IPS-NIHi7 (cell line): ENCODE measurements around the gene DOCK1.

Experiments
- DNase-seq: peaks from one replicate; pipeline ENCODE4 v3.0.0; 2012; ENCODE audit warnings: mixed read lengths; ENCODE audit errors: extremely low spot score

Gene DOCK1

GRCh38 chr10:127458016-127458810 lies 553.0 kb downstream of the DOCK1 start:
- no peak for DNase-seq

DNA sequence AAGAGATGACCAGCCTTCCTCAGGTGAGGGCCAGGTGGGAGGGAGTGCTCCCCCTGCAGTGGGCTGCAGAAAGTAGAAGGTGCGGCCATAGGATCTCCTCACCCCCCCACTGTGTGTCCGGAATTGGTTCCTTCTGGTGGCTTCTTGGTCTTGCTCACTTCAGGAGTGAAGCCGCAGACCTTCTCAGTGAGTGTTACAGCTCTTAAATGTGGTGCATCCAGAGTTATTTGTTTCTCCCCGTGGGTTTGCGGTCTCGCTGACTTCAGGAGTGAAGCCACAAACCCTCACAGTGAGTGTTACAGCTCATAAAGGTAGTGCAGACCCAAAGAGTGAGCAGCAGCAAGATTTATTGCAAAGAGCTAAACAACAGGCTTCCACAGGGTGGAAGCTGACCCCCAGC lies 553.6 kb downstream of the DOCK1 start:
- DNase-seq = no peak

GRCh38 chr10:127459918-127460317 lies 554.7 kb downstream of the DOCK1 start:
- no peak for DNase-seq

DNA sequence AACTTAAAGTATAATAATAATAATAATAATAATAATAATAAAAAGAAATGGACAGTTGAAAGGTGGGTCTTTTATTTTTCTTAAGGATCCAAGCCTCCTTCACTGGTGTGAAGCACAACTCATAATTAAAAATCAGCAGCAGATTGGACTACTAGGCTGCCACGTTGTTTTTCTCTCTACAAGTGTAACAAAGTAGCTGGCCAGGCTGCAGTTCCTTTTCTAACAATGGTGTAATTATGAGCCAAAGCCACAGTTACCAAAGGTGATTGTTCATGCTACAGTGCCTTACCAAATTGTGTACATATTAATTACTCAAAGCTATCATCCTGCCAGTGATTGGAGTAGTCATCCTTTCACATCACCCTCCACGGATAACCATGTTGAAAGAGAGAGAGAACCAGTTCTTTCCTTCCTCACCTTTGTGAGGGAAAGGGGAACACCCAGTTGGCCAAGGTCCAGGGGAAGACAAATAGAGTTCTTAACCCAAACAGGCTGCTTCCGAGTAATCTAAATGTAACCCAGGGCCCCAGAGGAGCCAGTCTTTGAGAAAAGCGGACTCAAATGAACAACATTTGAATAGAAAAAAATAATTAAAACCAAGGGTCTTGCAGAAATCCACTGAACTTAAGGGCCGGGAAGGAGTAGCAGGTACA lies 557.5 kb downstream of the DOCK1 start:
- no peak for DNase-seq

GRCh38 chr10:127463548-127463947 lies 558.3 kb downstream of the DOCK1 start:
- no peak for DNase-seq

GRCh38 chr10:127464561-127464960 lies 559.3 kb downstream of the DOCK1 start:
- DNase-seq = no peak

DNA sequence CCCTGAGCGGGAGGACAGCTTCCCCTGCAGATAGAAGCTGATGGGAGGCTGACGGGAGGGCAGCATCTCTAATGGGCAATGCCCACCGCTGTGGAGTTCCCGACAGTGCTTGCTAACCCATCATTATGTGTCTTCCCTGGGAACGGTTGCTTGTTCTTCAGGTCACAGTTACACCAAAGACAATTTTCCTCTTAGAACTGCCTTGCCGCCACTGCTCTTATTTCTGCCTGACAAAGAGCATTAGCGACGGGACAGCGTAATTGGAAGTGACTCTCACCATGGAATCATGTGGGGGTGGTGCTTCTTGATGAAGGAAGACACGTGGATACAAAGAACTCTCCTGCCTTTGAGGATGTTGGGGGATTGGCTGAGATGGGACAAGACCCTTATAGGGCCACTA lies 562.6 kb downstream of the DOCK1 start:
- DNase-seq = no peak

GRCh38 chr10:127468632-127469031 lies 563.4 kb downstream of the DOCK1 start:
- no peak for DNase-seq

GRCh38 chr10:127470911-127471310 lies 565.7 kb downstream of the DOCK1 start:
- DNase-seq = no peak

DNA sequence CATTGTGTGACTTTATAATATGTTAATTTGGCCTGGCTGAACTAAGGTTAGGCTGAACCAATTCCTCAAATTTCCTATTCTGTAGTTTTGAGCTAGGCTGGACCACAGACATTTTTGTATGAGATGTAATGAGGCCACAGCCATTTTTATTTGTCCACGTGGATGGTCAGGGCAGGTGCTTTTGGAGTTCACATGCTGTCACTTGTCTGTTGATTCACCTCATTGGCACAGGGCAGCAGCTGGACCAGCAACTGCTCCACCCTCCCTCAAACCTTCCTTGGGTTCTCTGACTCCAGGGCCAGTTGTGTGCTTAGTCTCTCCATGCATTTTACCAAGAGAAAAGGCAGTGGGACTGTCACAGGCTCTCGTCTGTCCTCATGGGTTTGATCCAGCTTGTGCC lies 567.7 kb downstream of the DOCK1 start:
- DNase-seq = no peak

DNA sequence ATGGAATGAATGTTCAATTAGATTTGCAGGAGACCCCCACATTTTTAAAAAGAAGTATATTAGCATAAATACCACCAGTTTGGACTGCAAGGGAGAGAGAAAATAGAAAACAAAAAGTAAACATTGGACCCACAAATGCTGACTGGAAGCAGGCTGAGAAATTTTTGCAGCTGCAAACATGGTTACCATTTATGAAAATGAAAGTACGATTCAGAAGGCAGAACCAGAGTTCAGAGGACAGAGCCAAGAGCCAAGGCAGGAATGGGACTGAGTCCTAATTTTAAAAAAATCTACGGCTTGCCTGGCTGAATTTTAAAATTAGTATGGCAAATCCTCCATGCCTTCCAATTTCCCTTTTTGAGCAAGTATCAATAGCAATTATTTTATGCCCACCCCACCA lies 569.3 kb downstream of the DOCK1 start:
- DNase-seq = no peak

DNA sequence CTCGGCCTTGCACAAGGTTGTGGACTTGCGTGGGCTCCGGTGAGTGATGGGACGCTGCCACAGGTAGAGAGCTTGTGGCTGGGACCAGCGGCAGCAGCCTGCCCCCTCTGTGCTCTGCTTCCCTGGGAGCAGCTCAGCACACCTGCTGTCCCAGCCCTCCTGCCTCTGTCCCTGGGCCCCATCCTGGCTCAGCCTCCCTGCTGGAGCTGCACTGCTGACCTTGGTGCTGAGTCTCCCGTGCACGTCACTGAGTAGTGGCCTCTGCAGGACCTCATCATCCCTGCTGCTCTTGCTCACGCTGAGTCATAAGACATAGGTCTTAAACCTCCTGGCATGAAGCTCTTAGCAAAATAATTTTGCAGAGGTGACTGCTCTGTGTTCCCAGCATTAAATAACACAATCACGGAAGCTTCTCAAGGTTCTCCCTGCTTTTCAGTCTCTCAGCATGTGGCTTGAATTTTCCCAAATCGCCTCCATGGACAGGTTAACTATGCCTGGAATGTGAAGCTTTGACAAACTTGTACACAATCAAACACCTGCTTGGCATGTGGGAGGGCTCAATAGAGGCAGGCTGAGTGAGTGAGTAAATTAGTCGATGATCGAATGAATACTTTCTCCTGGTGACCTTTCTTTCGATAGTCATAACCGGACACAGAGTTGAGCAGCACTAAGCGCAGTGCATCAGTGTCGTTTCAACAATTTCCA lies 580.1 kb downstream of the DOCK1 start:
- DNase-seq = peak; percentile 73

DNA sequence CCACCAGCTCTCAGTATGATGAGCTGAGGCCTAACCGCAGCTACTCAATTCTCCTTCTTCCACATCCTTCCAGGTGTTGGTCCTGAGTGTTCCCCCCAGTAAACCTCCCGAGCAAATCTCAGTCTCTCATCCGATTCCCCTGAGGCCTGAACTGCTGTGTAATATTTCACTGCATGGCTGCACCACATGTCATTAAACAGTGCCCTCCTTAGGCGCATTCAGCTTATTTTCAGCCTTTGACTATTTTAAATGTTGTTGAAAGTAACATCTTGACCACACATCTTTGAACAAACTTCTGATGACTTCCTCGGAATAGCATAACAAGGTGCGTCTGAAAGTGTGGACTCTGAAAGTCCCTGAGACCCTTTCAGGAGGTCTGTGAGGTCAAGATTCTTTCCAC lies 581.1 kb downstream of the DOCK1 start:
- DNase-seq = no peak

GRCh38 chr10:127492607-127493250 lies 587.5 kb downstream of the DOCK1 start:
- DNase-seq = peak; percentile 66

DNA sequence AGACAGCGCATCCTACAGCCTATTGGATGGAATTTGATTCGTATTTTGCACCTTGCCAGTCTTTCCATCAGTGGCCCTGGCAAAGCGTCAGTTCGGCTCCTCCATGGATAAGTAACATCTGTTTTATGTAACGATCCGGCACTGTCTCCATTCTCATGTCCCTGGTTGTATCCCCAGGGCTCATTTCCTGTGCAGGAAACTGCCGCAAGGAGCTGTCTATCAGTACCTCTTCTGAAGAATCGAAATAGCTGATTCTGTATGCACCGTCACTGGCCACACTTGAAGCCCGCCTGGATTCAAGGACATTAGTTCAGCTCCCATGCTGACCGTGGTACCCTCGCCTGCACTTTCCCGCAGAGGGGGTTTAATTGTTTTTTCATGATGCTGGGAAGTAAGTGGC lies 590.8 kb downstream of the DOCK1 start:
- DNase-seq = no peak

GRCh38 chr10:127497685-127498084 lies 592.5 kb downstream of the DOCK1 start:
- DNase-seq = no peak

DNA sequence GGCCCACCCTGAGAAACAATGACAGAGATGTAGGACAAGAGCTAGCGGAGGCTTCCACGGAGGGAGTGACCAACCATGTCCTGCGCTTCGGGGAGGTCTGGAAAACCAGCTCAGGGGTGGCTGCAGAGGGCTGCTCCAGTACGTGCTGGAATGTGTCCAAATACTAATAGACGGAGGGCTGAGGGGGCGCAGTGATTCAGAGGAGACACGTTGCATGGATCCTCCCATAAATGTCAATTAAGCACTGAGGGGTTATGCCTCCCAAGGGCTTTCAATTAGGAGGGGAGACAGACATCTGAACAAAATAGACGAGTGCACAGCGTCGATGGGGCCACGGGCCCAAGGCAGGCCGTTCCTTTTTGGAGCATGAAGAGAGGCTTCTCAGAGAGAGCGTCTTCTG lies 592.9 kb downstream of the DOCK1 start:
- DNase-seq = no peak

DNA sequence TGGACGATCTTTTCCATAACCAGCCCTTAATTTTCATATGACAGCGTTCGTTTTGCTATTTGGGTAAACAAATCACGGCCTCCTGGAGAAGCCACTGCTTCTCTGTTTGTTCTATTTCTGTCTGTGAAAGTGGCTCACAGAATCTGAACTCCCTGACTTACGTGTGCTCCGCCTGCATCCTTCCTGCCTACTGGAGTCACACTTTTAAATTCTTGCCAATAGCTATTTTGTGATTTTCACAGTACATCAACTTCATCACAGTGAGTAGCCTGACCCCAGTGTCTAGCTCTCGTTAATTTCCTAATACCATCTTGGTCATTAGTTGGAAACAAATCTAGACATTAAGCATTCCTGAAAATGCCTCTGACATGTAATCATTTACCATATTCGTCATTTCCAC lies 594.9 kb downstream of the DOCK1 start:
- DNase-seq = no peak
